NCI-H774 (cell line): ENCODE measurements around the gene TRIM52.
"Not testable (repeated sequence)": the region's sequence is repeated elsewhere in the genome, so short reads cannot be mapped to it uniquely, and the experiment has no call there.

ENCODE experiments used
- DNase-seq: peaks from one replicate; lab custom pipeline; 2025; lab: John Stamatoyannopoulos, UW

The TRIM52 gene

DNA sequence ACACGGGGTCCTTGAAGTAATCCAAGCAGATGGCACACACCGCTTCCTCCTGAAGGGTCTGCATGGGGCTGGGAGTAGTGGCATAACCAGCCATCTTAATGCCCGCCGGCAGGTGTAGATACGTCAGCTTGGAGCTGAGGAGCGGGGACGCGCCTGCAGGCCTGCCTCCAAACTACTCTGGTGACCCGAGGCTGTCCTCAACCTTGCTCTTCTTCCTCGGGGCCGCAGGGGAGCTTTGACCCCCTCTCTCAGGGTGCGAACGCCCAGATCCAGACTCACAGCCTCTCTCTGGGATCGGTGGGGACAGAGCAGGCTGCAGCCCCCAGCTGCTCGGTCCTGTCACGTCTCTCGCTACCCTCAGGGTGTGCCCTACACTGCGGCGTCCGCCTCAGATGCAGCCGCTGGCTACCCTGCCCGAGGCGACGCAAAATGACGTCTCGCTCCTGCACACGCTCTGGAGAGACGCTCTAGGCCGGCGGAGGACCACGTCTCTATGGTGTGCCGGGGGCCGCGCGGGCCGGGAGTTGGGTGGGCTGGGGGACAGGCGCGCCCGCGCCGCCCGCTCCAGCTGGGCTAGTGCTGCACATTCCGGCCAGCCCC lies at the start of gene TRIM52:
TSS of gene TRIM52 (minus strand) at position 424 of the 600 bp plus-strand sequence. CDS start at position 94, 330 bp downstream.
- DNase-seq, result no peak

- DNase-seq, result not testable (repeated sequence)
These were observed 26.4 kb upstream of the TRIM52 start for GRCh38 chr5:181287331-181287730.

DNA sequence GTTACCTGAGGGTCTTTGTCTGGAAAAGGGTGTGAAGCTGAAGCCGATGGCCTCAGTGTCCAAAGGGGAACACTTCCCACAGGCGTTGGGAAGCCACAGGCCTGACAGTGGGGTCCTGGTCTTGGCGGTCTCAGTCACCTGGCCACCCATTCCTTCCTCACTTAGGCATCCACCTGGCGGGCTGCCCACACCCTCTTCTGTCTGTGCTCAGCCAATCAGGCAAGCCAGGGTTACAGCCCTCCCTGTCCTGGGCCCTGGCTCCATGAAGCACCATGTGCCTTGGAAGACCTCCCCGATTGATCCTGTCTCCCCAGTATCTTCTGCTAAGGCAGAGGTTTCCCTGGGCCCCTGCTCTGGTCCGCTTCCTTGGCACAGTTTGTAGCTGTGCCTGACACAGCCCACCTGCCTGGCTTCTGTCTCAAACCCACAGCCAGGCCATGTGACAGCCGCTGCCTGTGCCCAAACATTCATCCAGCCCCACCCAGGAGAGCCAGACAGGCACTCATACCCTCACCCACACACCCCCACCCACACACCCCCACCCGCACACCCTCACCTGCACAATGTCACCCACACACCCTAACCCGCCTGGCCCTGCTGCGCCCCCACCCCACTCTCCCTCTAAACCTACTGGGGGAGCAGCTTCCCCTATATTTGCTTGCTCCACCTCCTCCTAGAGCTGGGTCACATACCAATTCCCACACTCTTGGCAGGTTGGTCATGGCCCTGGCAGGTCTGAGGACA lies 25.2 kb upstream of the TRIM52 start:
- not testable (repeated sequence) for DNase-seq

DNA sequence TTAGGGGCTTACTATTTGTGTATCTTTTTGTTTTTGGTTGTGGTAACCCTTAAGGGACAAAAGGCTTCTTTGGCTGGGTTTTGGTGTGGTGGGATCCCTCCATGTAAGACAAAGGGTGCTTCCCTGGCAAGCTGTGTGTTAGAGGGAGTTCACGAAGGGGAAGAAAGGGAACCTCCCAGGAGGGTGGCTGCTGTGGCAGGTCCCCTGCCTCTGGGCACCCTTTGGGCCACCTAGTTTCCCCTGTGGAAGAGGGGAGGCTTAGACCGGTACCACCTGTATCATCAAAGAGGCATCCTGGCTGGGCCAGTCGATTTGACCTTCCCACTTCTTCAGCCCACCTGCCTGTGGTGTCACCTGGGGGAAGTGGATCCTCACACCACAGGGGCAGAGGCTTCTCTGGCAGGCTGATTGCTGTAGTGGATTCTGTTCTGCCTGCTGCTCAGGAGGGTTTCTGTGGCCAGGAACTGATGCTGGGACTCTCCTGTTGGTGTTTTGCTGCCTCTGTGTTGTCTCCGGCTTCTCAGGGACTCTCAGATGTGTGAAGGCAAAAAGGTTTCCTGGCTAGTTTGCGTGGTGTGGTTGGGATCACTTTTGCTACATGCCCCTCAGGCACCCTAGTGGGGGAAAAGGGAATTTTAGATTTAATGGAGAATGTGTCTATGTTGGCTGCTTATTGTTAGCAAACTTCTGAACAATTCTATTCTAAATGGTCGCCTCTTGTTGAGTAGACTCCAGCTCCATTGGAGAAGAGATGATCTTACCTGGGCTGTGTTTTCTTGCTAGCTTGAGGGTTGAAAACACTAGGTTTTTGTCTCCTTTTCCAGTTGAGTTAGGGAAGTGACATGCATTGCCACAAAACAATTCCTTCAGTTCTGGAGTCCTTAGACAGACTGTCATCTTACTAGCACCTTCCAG lies 23.2 kb upstream of the TRIM52 start:
- not testable (repeated sequence) for DNase-seq

DNA sequence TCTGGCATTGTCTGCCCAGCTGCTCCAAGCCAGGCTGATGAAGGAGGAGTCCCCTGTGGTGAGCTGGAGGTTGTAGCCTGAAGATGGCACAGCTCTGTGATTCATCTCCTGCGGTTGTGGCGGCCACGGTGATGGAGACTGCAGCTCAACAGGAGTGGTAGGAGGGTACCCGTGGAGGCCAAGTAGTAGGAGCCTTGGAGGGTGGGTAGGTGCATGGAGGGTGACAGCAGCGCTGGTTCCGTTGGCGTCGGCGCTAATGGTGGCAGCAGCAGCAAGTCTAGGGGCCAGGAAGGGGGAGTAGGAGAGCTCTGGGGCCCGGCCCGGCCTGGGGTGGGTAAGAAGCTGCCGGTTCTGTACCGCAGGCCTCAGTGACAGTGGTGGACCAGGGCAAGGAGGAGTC lies 22.4 kb upstream of the TRIM52 start:
- DNase-seq, result no peak

DNA sequence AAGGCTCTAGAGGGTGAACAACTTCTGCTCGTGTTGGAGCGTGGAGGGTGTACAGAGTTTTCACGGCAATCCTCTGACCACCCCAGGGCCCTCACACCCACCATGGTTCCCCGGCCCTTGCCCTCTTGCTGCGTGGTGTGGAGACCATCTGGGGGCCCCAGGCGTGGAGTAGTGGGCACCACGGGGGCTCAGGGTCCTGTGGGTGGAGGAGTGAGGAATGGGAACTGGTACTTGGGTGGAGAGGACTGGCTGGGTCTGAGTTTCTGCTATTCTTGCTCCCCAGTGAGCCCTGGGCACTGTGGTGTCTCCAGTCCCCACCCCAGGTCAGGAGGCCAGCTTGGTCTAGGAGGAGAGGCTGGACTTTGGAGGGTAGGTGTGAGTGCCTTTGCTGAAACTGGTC lies 21.9 kb upstream of the TRIM52 start:
- DNase-seq, result no peak

GRCh38 chr5:181282415-181282814 lies 21.5 kb upstream of the TRIM52 start:
- not testable (repeated sequence) for DNase-seq

- DNase-seq, result no peak
These were observed 21.0 kb upstream of the TRIM52 start for GRCh38 chr5:181281984-181282316.

GRCh38 chr5:181281077-181281983 lies 20.4 kb upstream of the TRIM52 start:
- DNase-seq, result no peak

DNA sequence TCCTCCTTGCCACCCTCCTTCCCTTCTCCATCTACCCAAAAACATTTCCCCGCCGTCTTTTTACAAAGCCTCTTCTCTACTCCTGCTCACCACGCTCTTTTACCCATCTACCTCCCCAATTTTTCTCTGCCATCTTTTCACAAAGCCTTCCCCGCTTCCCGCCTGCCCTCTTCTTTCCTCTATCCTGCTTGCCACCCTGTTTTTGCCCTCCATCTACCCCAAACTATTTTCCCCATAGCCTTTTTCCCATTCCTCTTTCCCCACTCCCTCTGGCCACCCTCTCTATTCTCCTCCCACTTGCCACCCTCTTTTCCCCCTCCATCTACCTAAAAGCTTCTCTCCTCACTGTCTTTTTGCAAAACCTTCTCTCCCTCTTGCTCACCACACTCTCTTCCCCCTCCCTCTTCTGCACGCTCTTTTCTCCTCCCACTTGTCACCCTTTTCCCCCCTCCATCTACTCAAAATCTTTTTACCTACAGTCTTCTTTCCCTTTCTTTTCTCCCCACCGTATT lies 19.4 kb upstream of the TRIM52 start:
- DNase-seq, result no peak

GRCh38 chr5:181273433-181273744 lies 12.4 kb upstream of the TRIM52 start:
- not testable (repeated sequence) for DNase-seq

DNA sequence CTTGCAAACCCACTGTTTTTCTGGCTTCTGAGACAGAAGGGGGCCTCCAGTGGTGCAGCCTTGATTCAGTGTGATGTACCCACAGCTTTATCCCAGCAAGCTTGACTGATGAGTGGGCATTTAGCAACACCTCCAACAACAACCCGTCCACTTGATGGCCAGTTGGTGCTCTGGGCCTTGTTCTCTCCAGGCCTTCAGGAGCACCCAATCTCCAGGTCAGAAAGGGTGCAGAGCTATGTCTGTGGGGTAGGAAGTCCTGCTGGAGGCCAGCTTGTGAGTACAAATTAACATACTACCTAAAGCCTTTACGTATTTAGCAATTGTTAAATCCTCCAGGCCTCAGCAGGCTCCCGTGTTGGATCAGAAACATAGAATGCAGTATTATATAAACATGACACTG lies 10.1 kb upstream of the TRIM52 start:
- no peak for DNase-seq

- DNase-seq, result not testable (repeated sequence)
These were observed 7.0 kb upstream of the TRIM52 start for GRCh38 chr5:181267907-181268306.

DNA sequence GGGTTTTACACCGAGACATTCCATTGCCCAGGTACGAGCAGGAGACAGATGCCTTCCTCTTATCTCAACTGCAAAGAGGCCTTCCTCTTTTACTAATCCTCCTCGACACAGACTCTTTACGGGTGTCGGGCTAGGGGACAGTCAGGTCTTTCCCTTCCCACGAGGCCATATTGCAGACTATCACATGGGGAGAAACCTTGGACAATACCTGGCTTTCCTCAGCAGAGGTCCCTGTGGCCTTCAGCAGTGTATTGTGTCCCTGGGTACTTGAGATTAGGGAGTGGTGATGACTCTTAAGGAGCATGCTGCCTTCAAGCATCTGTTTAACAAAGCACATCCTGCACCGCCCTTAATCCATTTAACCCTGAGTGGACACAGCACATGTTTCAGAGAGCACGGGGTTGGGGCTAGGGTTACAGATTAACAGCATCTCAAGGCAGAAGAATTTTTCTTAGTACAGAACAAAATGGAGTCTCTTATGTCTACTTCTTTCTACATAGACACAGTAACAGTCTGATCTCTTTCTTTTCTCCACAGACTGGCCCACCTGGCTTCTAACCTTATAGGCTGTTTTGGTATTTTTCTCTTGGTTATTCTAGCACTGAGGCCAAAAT lies 6.5 kb upstream of the TRIM52 start:
- DNase-seq, result not testable (repeated sequence)

DNA sequence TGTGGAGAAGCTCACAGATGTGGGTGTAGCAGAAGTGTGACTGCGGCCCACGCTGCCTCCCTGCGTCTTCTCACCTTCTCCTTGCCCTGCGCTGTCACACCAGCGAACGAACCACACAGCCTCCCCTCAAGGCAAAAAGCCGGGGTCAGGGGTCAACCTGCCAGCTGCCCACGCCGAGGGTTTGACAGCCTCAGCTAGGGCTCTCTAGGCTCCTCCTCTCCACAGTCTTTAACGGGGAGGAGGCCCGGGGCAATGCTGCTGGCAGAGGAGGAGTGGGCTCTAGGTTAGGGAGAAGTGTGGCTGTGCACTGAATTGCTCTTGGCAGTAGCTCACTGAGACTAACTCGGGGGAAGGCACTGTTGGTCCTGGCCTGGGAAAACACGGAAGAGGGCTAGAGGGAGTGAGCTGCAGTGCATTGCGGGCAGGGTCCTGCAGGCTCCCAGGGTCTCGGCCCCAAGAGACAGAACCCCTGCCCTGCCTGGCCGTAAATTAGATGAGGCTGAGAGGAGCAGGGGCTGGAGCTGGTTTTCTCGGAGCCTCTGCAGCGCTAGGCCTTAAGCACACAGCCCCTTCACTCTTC lies 4.2 kb upstream of the TRIM52 start:
- DNase-seq, result no peak

GRCh38 chr5:181263633-181264032 lies 2.7 kb upstream of the TRIM52 start:
- DNase-seq, result no peak

DNA sequence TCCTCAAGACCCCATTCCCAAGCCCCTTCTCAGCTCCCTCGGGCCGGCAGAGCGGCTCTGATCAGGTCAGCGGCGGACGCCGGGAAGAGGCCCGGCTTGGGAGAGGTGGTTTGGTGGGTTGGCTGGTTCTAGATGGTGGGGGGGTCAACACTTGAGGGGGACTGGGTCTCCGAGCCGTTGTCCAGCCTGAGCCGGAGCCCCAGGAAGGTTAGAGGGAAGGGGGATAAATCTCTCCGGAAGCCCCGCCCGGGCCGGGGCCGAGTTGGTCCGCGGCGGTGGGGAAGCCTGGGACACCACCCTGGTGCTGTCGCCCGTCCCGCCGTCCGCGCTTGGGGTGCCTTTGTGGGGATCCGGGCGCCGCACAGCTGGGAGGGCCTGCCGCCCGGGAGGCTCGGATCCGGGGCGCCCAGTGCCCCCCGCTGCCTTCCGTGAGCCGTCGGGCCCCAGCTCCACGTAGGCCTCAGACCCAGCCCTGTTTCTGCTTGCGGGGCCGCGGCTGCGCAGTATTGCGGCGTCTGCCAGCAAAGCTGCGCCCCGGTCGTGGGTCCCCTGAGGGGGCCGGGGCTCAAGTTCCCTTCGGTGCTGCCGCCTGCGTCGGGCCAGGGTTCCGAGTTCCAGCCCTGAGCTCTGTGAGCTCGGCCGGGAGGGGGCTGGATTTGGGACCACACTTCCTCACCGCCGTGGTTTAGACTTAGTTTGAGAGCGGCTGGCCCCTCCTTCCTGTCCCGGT lies 542 bp upstream of the TRIM52 start:
- no peak for DNase-seq

GRCh38 chr5:181259974-181260719 lies 796 bp downstream of the TRIM52 start:
- no peak for DNase-seq

DNA sequence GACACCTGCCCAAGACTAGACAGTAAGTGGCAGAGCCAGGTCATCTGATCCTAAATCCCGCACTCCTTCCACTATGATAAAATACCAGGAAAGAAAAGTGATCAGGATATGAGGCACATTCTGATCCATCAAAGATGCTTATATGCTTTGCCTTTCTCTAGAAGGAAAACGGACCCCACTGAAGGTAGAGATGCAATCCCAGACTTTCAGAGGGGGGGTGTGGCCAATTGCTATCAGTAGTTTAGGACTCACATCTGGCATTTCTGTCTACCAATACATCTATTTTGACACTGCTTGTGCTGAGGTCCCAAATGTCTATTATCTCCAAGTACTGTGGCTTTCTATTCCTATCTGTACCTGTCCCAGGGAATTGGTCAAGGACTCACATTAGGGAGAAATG lies 1.7 kb downstream of the TRIM52 start:
- no peak for DNase-seq
